Stimulated activated CD8-positive, alpha-beta memory T cell treated with anti-CD3 and anti-CD28 coated beads, Interleukin-12 subunit alpha, Interleukin-12 subunit beta, amount 100 ng/mL, for 4 hours (primary cell): ENCODE results near the gene ITGAD.
"Not testable (repeated sequence)": the region's sequence is repeated elsewhere in the genome, so short reads cannot be mapped to it uniquely, and the experiment has no call there.

Source experiments
- DNase-seq: peaks from one replicate; pipeline ENCODE4 v3.0.0-alpha.2; 2020; ENCODE audit warnings: low read depth

The ITGAD gene

GRCh38 chr16:31429796-31430195 is 36.7 kb downstream of the ITGAD start:
- no peak for DNase-seq

GRCh38 chr16:31430380-31431052 is 37.4 kb downstream of the ITGAD start:
- no peak for DNase-seq

GRCh38 chr16:31435341-31436220 is 42.4 kb downstream of the ITGAD start:
- DNase-seq = no peak

GRCh38 chr16:31436221-31437045 is 43.3 kb downstream of the ITGAD start:
- DNase-seq = no peak

GRCh38 chr16:31438414-31438813 is 45.3 kb downstream of the ITGAD start:
- no peak for DNase-seq

- DNase-seq = not testable (repeated sequence)
Observed at GRCh38 chr16:31439023-31439422, 45.9 kb downstream of the ITGAD start.

- no peak for DNase-seq
Observed at GRCh38 chr16:31439519-31439918, 46.4 kb downstream of the ITGAD start.

- no peak for DNase-seq
Observed at GRCh38 chr16:31440516-31441184, 47.5 kb downstream of the ITGAD start.

- no peak for DNase-seq
Observed at GRCh38 chr16:31441956-31442355, 48.8 kb downstream of the ITGAD start.

GRCh38 chr16:31445931-31446330 is 52.8 kb downstream of the ITGAD start:
- DNase-seq = not testable (repeated sequence)

- DNase-seq = no peak
Observed at GRCh38 chr16:31451201-31451600, 58.1 kb downstream of the ITGAD start.

GRCh38 chr16:31451681-31452351 is 58.7 kb downstream of the ITGAD start:
- no peak for DNase-seq

- no peak for DNase-seq
Observed at GRCh38 chr16:31452631-31453106, 59.5 kb downstream of the ITGAD start.

- DNase-seq = no peak
Observed at GRCh38 chr16:31453255-31454204, 60.4 kb downstream of the ITGAD start.

- no peak for DNase-seq
Observed at GRCh38 chr16:31455601-31456314, 62.6 kb downstream of the ITGAD start.

- DNase-seq = no peak
Observed at GRCh38 chr16:31456988-31457360, 63.8 kb downstream of the ITGAD start.

GRCh38 chr16:31458073-31458843 is 65.1 kb downstream of the ITGAD start:
- DNase-seq = peak; percentile 37

GRCh38 chr16:31458844-31459686 is 65.9 kb downstream of the ITGAD start, which contains the start of gene ARMC5:
Gene ARMC5, plus strand, starts transcription at chr16:31459501. Its CDS starts 24 bp downstream, at chr16:31459525.
- peak; percentile 93 for DNase-seq
